ENCODE results near the gene PWWP2A. TPM values are rescaled to one million over a fixed set of nuclear protein-coding genes. Genes with fewer than 3 reads are reported as not detected.
"Not testable (repeated sequence)": the region's sequence is repeated elsewhere in the genome, so short reads cannot be mapped to it uniquely, and the experiment has no call there.

Gene PWWP2A, protein sequence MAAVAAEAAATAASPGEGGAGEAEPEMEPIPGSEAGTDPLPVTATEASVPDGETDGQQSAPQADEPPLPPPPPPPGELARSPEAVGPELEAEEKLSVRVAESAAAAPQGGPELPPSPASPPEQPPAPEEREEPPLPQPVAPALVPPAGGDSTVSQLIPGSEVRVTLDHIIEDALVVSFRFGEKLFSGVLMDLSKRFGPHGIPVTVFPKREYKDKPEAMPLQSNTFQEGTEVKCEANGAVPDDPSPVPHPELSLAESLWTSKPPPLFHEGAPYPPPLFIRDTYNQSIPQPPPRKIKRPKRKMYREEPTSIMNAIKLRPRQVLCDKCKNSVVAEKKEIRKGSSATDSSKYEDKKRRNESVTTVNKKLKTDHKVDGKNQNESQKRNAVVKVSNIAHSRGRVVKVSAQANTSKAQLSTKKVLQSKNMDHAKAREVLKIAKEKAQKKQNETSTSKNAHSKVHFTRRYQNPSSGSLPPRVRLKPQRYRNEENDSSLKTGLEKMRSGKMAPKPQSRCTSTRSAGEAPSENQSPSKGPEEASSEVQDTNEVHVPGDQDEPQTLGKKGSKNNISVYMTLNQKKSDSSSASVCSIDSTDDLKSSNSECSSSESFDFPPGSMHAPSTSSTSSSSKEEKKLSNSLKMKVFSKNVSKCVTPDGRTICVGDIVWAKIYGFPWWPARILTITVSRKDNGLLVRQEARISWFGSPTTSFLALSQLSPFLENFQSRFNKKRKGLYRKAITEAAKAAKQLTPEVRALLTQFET
- 10 to 100 TPM; 22.8 to 30.6 TPM for total RNA-seq

- Mint-ChIP-seq H3K9me3 (no peaks in the 10 kb centered on the region), H3K4me3 (peak within 1 kb of the TSS; percentile 90), H3K36me3 (no peaks in the 10 kb centered on the region), H3K27ac (peak within 1 kb of the TSS; percentile 88 to 94), H3K4me1 (ENCODE audit: low read depth in 2 of 2) (peaks cover 15 to 17% of the 10 kb centered on the region in 2 donors), H3K27me3 (peaks cover 7 to 13% of the 10 kb centered on the region in 2 donors)
- ATAC-seq (peak; percentile 97), DNase-seq (ENCODE audit: low spot score) (peak; percentile 97)
Measured at GRCh38 chr5:160119142-160119904, at the start of gene PWWP2A. Gene PWWP2A, minus strand, starts transcription at chr5:160119450. Its CDS starts 62 bp downstream, at chr5:160119388.

DNA sequence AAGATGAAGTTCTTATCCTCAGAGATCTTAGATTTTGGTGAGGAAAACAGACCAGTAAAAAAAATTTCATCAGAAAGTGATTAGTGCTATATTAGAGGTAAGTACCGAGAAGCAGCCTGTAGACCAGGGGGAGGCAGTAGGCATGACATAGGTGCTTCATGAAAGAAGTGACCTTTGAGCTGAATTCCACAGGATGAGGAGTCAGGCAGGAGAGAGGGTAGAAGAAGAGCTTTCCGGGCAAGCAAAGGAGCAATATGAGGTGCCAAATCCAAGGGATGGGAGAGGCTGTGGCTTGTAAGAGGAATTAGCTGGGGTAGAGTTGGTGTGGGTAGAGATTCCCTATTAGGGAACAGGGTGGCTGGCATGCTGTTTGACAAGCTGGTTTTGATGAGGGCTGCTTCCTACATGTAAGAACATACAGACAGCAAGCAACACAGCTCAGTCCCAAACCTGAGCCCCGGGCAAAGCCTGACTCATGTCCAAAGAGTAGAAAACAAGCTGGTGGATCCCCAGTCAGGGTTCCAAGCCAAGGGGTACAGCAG, 48.4 kb upstream of the PWWP2A start:
- no peaks in the 10 kb centered on the region for H3K9me3 Mint-ChIP-seq
- H3K4me3 Mint-ChIP-seq: no peak overlapping the region
- DNase-seq (ENCODE audit: low spot score) (no peak), ATAC-seq (no peak)
- no peaks in the 10 kb centered on the region for H3K36me3 Mint-ChIP-seq
- no peak overlapping the region for H3K27ac Mint-ChIP-seq
- peaks cover 0 to 12% of the 10 kb centered on the region in 2 donors for H3K4me1 Mint-ChIP-seq (ENCODE audit: low read depth in 2 of 2)
- H3K27me3 Mint-ChIP-seq: peaks cover 16 to 21% of the 10 kb centered on the region in 2 donors

DNA sequence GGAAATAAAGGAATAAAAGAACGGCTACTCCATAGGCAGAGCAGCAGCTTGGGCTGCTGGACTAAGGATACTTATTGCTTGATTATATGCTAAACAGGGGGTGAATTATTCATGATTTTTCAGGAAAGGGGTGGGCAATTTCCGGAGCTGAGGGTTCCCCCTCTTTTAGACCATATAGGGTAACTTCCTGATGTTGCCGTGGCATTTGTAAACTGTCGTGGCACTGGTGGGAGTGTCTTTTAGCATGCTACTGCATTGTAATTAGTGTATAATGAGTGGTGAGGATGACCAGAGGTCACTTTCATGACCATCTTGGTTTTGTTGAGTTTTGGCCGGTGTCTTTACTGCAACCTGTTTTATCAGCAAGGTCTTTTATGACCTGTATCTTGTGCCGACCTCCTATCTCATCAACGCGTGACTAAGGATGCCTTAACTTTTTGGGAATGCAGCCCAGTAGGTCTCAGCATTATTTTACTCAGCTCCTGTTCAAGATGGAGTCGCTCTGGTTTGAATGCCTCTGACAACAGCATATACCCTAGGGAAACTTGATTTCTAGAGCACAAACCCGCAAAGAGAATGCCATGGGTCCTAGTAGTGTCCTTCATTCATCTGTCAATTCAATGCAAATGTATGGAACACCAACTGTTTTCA, 47.8 kb upstream of the PWWP2A start:
- ATAC-seq: no peak
- DNase-seq (ENCODE audit: low spot score): no peak
- H3K27ac Mint-ChIP-seq: no peak overlapping the region
- no peaks in the 10 kb centered on the region for H3K36me3 Mint-ChIP-seq
- H3K4me1 Mint-ChIP-seq (ENCODE audit: low read depth in 2 of 2): peaks cover 0 to 12% of the 10 kb centered on the region in 2 donors
- no peak overlapping the region for H3K4me3 Mint-ChIP-seq
- peaks cover 16 to 21% of the 10 kb centered on the region in 2 donors for H3K27me3 Mint-ChIP-seq
- no peaks in the 10 kb centered on the region for H3K9me3 Mint-ChIP-seq

DNA sequence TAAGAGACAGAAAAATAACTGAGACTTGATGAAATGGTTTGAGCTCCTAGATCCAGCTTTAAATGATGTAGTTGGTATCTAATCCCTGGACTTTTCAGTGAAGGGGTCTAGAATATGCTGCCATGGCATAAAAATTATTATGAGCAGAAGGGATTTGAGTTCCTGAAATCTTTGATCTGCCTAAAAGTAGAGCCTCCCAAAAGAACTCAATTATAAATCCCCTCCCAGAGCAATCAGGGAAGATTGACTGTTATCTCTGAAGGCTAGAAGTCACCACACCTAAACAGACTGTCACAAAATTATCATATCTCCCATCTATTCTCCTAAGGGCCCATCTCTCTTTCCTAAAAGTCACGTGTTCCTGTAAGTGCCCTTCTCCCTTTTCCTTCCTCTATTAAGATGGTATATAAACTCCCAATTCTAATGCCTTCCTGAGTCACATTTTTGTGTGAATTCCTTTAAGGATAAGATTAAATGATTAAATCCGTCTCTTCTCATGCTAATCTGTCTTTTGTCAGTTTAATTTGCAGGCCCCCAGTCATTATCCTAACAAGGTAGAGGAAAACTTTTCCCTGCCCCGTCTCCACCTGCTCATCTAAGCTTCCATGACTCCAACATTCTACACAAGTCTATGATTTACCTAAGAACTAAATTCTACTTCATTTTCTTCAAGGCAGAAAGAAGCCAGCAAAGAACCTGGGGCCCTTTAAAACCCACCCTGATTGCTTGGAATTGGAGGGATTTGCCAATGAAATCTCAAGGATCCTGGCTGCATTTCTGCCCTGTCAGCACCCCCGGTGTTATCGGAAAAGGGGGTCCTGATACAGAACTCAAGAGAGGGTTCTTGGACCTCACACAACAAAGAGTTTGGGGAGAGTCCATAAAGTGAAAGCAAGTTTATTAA, 47.1 kb upstream of the PWWP2A start:
- Mint-ChIP-seq H3K4me1 (ENCODE audit: low read depth in 2 of 2) (peaks cover 0 to 12% of the 10 kb centered on the region in 2 donors), H3K27me3 (peaks cover 16 to 21% of the 10 kb centered on the region in 2 donors), H3K4me3 (no peak overlapping the region), H3K9me3 (no peaks in the 10 kb centered on the region), H3K36me3 (no peaks in the 10 kb centered on the region), H3K27ac (no peak overlapping the region)
- ATAC-seq (no peak), DNase-seq (ENCODE audit: low spot score) (no peak)

- ATAC-seq (peak; percentile 43 to 64), DNase-seq (ENCODE audit: low spot score) (no peak)
- Mint-ChIP-seq H3K36me3 (no peaks in the 10 kb centered on the region), H3K27ac (no peak overlapping the region), H3K4me1 (ENCODE audit: low read depth in 2 of 2) (peaks cover 0 to 12% of the 10 kb centered on the region in 2 donors), H3K4me3 (no peak overlapping the region), H3K9me3 (no peaks in the 10 kb centered on the region), H3K27me3 (peaks cover 18 to 21% of the 10 kb centered on the region in 2 donors)
Measured at GRCh38 chr5:160165137-160166068, 46.2 kb upstream of the PWWP2A start.

DNA sequence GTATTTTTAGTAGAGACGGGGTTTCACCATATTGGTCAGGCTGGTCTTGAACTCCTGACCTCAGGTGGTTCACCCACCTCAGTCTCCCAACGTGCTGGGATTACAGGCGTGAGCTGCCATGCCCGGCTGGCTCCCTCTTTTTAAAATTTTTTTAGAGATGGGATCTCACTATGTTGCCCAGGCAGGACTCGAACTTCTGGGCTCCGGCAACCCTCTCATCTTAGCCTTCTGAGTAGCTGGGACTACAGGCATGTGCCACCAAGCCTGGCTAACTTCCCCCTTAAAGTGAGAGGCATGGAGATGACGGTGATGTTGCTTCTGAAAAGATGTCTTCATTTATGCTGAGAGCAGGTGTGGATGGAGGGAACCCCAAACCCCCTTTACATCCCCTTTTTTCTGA, 43.7 kb upstream of the PWWP2A start:
- DNase-seq (ENCODE audit: low spot score) (no peak), ATAC-seq (no peak)
- no peak overlapping the region for H3K4me3 Mint-ChIP-seq
- H3K4me1 Mint-ChIP-seq (ENCODE audit: low read depth in 2 of 2): peaks cover 0 to 12% of the 10 kb centered on the region in 2 donors
- no peaks in the 10 kb centered on the region for H3K9me3 Mint-ChIP-seq
- H3K27ac Mint-ChIP-seq: no peak overlapping the region
- H3K27me3 Mint-ChIP-seq: peaks cover 15 to 16% of the 10 kb centered on the region in 2 donors
- H3K36me3 Mint-ChIP-seq: no peaks in the 10 kb centered on the region

DNA sequence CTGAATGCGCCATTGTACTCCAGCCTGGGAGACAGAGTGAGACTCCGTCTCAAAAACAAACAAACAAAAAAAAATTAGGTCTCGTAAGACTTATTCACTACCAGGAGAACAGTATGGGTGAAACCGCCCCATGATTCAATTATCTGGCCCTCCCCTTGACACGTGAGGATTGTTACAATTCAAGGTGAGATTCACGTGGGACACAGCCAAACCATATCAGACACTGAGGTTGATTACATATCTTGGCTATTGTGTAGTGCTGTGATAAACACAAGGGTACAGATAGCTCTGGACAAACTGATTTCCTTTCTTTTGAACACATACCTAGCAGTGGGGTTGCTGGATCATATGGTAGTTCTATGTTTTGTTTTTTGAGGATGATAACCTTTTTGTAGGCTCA, 42.4 kb upstream of the PWWP2A start:
- peaks cover 0 to 12% of the 10 kb centered on the region in 2 donors for H3K4me1 Mint-ChIP-seq (ENCODE audit: low read depth in 2 of 2)
- no peak overlapping the region for H3K4me3 Mint-ChIP-seq
- no peak overlapping the region for H3K27ac Mint-ChIP-seq
- ATAC-seq (no peak), DNase-seq (ENCODE audit: low spot score) (no peak)
- H3K9me3 Mint-ChIP-seq: no peaks in the 10 kb centered on the region
- peaks cover 7 to 13% of the 10 kb centered on the region in 2 donors for H3K27me3 Mint-ChIP-seq
- H3K36me3 Mint-ChIP-seq: no peaks in the 10 kb centered on the region

DNA sequence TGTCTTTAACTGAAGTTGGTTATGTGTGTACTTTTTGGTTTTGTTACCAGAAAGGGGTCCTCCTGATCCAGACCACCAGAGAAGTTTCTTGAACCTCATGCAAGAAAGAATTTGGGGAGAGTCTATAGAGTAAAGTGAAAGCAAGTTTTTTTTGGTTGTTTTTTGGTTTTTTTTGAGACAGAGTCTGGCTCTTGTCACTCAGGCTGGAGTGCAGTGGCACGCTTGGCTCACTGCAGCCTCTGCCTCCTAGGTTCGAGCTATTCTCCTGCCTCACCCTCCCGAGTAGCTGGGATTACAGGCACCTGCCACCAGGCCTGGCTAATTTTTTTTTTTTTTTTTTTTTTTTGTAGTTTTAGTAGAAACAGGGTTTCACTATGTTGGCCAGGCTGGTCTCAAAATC, 41.6 kb upstream of the PWWP2A start:
- not testable (repeated sequence) for H3K27ac Mint-ChIP-seq; H3K36me3 Mint-ChIP-seq; H3K4me3 Mint-ChIP-seq; ATAC-seq; DNase-seq (ENCODE audit: low spot score); H3K9me3 Mint-ChIP-seq; H3K27me3 Mint-ChIP-seq
- peaks cover 0 to 12% of the 10 kb centered on the region in 2 donors for H3K4me1 Mint-ChIP-seq (ENCODE audit: low read depth in 2 of 2)

GRCh38 chr5:160159991-160160792, 40.9 kb upstream of the PWWP2A start:
- ATAC-seq (no peak), DNase-seq (ENCODE audit: low spot score) (no peak)
- H3K27me3 Mint-ChIP-seq: peaks cover 5% of the 10 kb centered on the region in 2 donors
- no peaks in the 10 kb centered on the region for H3K36me3 Mint-ChIP-seq
- no peaks in the 10 kb centered on the region for H3K9me3 Mint-ChIP-seq
- no peak overlapping the region for H3K27ac Mint-ChIP-seq
- peaks cover 0 to 7% of the 10 kb centered on the region in 2 donors for H3K4me1 Mint-ChIP-seq (ENCODE audit: low read depth in 2 of 2)
- no peak overlapping the region for H3K4me3 Mint-ChIP-seq

GRCh38 chr5:160158087-160158486, 38.8 kb upstream of the PWWP2A start:
- peaks cover 7 to 8% of the 10 kb centered on the region in 2 donors for H3K27me3 Mint-ChIP-seq
- no peaks in the 10 kb centered on the region for H3K36me3 Mint-ChIP-seq
- H3K27ac Mint-ChIP-seq: no peak overlapping the region
- DNase-seq (ENCODE audit: low spot score) (no peak), ATAC-seq (no peak)
- H3K4me1 Mint-ChIP-seq (ENCODE audit: low read depth in 2 of 2): no peaks in the 10 kb centered on the region
- H3K4me3 Mint-ChIP-seq: no peak overlapping the region
- no peaks in the 10 kb centered on the region for H3K9me3 Mint-ChIP-seq
